MM.1S (cell line): ENCODE results near the gene JAK3.

Experiments used
- CTCF ChIP-seq: fragments of 300-600 bp; sonication (generic); IDR thresholded peaks from 2 replicates; pipeline ENCODE4 v1.5.1; 2016; ENCODE audit warnings: antibody characterized with exemption, low read length, mixed read lengths
- EZH2 ChIP-seq: fragments of 300-600 bp; sonication (generic); optimal IDR thresholded peaks from 2 replicates; pipeline ENCODE3; 2017; ENCODE audit warnings: low read depth, mild to moderate bottlenecking, antibody characterized with exemption, low read length, mixed read lengths
- EZH2phosphoT487 ChIP-seq: fragments of 300-600 bp; sonication (generic); IDR thresholded peaks from 2 replicates; pipeline ENCODE4 v1.6.1; 2018; ENCODE audit warnings: antibody characterized with exemption, low read length

GRCh38 chr19:17836530-17836929 is 11.3 kb downstream of the JAK3 start:
- TF ChIP-seq CTCF (no peak), EZH2 (no peak), EZH2phosphoT487 (no peak)
